ENCODE results near the gene EPHA1. TPM values are rescaled to one million over a fixed set of nuclear protein-coding genes. Genes with fewer than 3 reads are reported as not detected.

Gene EPHA1
- total and polyA plus RNA-seq, 2 experiments from 2014 or later: 60.7 to 154 TPM

DNA sequence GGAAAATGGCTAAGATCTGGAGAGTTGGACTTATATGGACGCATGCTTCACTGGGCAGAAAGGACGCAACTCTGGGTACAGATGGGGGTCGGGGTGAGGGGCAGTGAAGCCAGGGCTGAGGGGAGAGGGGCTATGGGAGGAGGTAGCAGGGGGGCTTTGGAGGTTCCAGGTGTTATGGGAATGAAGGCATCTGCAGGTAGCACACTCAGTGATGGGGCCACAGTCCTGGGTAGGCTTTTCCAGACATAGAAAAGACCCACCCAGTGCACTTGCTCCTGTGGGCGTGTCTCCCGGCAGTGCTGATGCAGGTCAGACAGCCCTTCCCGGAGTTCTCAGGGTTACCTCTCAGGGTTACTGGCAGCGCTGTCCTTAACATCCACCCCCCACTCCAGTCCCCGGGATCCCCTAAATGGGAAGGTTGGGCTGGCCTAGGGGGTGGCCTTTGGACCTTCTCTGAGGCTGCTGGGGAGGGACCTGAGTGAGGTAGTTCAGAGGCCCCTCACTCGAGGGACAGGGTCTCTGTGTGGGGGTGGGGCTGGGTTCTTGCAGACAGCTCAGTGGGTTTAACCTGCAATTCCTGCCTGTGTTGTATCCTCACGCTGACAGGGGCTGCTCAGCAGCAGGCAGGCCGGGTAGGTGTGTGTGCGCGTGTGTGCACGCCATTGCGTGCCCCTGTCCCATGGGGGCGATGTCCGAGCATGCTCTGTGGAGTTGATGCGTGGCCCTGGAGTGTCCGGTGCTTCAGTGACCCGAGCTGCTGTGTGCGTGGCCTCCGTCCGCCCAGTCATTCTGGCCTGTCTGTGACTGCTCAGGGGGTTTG, 21.3 kb downstream of the EPHA1 start:
- ATAC-seq (peak; percentile 43), DNase-seq (ENCODE audit: low spot score) (peak; percentile 61)
- TF ChIP-seq CREB1 (CRISPR knock-in tag; IDR thresholded peaks at IDR 0.05; ENCODE audit: low read depth): no peak
- TF ChIP-seq, protein P1, sequence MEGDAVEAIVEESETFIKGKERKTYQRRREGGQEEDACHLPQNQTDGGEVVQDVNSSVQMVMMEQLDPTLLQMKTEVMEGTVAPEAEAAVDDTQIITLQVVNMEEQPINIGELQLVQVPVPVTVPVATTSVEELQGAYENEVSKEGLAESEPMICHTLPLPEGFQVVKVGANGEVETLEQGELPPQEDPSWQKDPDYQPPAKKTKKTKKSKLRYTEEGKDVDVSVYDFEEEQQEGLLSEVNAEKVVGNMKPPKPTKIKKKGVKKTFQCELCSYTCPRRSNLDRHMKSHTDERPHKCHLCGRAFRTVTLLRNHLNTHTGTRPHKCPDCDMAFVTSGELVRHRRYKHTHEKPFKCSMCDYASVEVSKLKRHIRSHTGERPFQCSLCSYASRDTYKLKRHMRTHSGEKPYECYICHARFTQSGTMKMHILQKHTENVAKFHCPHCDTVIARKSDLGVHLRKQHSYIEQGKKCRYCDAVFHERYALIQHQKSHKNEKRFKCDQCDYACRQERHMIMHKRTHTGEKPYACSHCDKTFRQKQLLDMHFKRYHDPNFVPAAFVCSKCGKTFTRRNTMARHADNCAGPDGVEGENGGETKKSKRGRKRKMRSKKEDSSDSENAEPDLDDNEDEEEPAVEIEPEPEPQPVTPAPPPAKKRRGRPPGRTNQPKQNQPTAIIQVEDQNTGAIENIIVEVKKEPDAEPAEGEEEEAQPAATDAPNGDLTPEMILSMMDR (conservative IDR thresholded peaks at IDR 0.05; ENCODE audit: low read depth in 2 of 2): peak; percentile 53 to 62
- H3K27ac ChIP-seq (ENCODE audit: low read depth): peak overlapping the region; percentile 50; the same call in 1 of the 2 replicates
- H3K4me3 Mint-ChIP-seq: no peak overlapping the region
- no peaks in the 10 kb centered on the region for H3K9me2 ChIP-seq (ENCODE audit: insufficient read depth)
- H3K4me3 ChIP-seq: no peak overlapping the region
- peaks cover 14% of the 10 kb centered on the region; the same call in 2 of the 3 replicates for H3K4me1 Mint-ChIP-seq
- H3K27ac Mint-ChIP-seq: peak overlapping the region; percentile 53; the same call in 1 of the 2 replicates
- H3K27me3 ChIP-seq (ENCODE audit: insufficient read depth): no peaks in the 10 kb centered on the region
- H3K36me3 Mint-ChIP-seq (ENCODE audit: low read depth): peaks cover 41% of the 10 kb centered on the region
- no peak overlapping the region for H3K4me2 ChIP-seq
- H3K79me2 ChIP-seq (replicated peaks; ENCODE audit: insufficient read depth): peaks cover 41% of the 10 kb centered on the region
- H3K27me3 Mint-ChIP-seq (ENCODE audit: insufficient read depth, low read depth, poor library complexity): peaks cover 28% of the 10 kb centered on the region
- peaks cover 13% of the 10 kb centered on the region for H3K36me3 ChIP-seq (ENCODE audit: insufficient read depth)
- peaks cover 12% of the 10 kb centered on the region; the same call in 1 of the 2 replicates for H3K4me1 ChIP-seq (ENCODE audit: insufficient read depth)
- peaks cover 57% of the 10 kb centered on the region for H3F3A ChIP-seq (replicated peaks; ENCODE audit: low read depth)
- H4K20me1 ChIP-seq (replicated peaks; ENCODE audit: insufficient read depth): peaks cover 34% of the 10 kb centered on the region
- no peak overlapping the region for H2AFZ ChIP-seq
- H3K9me3 Mint-ChIP-seq: no peaks in the 10 kb centered on the region; the same call in 2 of the 3 replicates

DNA sequence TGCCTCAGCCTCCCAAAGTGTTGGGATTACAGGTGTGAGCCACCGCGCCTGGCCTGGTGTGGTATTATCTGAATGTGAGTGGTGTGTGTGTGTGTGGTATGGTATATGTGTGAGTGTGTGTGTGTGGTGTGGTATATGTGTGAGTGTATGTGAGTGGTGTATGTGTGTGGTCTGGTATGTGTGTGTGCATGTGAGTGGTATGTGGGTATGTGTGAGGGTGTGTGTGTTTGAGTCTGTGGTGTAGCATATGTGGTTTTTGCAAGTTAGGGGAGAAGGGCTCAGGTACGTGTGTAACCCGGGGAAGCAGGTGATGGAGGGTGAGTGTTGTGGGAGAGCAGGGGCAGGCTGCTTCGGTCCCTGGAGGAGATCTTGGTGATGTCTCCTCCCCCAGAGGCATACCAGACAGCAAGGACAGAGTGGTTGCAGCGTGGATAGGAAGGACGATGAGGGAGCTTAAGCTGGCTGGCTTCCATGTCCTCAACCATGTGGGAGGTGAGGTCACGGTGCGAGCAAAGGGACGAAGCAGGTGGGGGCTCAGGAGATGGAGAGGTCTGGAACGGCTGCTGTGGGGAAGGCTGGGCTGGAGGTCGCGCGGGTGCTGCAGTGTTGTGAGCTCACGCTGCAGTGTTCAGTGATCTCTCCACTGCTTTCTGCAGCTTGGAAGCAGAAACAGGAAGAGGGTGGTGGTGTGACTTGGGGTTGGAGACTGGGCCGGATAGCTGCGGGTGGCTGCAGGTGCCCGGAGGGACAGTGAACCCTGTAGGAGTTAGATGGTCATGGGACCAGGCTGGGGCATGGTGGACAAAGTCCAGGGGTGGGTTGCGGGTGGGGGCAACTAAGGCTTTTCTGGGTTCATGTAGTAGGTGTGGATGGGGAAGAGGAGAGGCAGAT, 22.5 kb downstream of the EPHA1 start:
- DNase-seq (ENCODE audit: low spot score): no peak
- TF ChIP-seq EZH2phosphoT487 (IDR thresholded peaks at IDR 0.05; ENCODE audit: unreplicated experiment): no peak
- TF ChIP-seq POLR2AphosphoS5 (IDR thresholded peaks at IDR 0.05; ENCODE audit: low read depth): no peak
- no peak for TF ChIP-seq STAT1 (IDR thresholded peaks at IDR 0.05; ENCODE audit: unreplicated experiment)
- TF ChIP-seq JUNB (IDR thresholded peaks at IDR 0.05; ENCODE audit: unreplicated experiment): no peak
- TF ChIP-seq ZNF114 (CRISPR knock-in tag; IDR thresholded peaks at IDR 0.05): no peak
- no peak for TF ChIP-seq NANOG (IDR thresholded peaks at IDR 0.05; ENCODE audit: borderline replicate concordance)
- TF ChIP-seq, protein P2, sequence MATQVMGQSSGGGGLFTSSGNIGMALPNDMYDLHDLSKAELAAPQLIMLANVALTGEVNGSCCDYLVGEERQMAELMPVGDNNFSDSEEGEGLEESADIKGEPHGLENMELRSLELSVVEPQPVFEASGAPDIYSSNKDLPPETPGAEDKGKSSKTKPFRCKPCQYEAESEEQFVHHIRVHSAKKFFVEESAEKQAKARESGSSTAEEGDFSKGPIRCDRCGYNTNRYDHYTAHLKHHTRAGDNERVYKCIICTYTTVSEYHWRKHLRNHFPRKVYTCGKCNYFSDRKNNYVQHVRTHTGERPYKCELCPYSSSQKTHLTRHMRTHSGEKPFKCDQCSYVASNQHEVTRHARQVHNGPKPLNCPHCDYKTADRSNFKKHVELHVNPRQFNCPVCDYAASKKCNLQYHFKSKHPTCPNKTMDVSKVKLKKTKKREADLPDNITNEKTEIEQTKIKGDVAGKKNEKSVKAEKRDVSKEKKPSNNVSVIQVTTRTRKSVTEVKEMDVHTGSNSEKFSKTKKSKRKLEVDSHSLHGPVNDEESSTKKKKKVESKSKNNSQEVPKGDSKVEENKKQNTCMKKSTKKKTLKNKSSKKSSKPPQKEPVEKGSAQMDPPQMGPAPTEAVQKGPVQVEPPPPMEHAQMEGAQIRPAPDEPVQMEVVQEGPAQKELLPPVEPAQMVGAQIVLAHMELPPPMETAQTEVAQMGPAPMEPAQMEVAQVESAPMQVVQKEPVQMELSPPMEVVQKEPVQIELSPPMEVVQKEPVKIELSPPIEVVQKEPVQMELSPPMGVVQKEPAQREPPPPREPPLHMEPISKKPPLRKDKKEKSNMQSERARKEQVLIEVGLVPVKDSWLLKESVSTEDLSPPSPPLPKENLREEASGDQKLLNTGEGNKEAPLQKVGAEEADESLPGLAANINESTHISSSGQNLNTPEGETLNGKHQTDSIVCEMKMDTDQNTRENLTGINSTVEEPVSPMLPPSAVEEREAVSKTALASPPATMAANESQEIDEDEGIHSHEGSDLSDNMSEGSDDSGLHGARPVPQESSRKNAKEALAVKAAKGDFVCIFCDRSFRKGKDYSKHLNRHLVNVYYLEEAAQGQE (IDR thresholded peaks at IDR 0.05; ENCODE audit: unreplicated experiment): no peak
- no peak for TF ChIP-seq CREB1 (CRISPR knock-in tag; IDR thresholded peaks at IDR 0.05; ENCODE audit: low read depth)
- no peak for TF ChIP-seq EZH2 (IDR thresholded peaks at IDR 0.05; ENCODE audit: low read depth, unreplicated experiment)
- TF ChIP-seq, protein P3, sequence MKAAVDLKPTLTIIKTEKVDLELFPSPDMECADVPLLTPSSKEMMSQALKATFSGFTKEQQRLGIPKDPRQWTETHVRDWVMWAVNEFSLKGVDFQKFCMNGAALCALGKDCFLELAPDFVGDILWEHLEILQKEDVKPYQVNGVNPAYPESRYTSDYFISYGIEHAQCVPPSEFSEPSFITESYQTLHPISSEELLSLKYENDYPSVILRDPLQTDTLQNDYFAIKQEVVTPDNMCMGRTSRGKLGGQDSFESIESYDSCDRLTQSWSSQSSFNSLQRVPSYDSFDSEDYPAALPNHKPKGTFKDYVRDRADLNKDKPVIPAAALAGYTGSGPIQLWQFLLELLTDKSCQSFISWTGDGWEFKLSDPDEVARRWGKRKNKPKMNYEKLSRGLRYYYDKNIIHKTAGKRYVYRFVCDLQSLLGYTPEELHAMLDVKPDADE (IDR thresholded peaks at IDR 0.05): no peak

More for the DNA sequence above, 22.5 kb downstream of the EPHA1 start:
- Mint-ChIP-seq H3K4me1 (peaks cover 15% of the 10 kb centered on the region; the same call in 2 of the 3 replicates), H3K4me3 (no peak overlapping the region), H3K27ac (no peak overlapping the region), H3K9me3 (no peaks in the 10 kb centered on the region; the same call in 2 of the 3 replicates), H3K36me3 (ENCODE audit: low read depth) (peaks cover 29% of the 10 kb centered on the region), H3K27me3 (ENCODE audit: insufficient read depth, low read depth, poor library complexity) (peaks cover 24% of the 10 kb centered on the region)
- peaks cover 14% of the 10 kb centered on the region; the same call in 1 of the 2 replicates for H3K4me1 ChIP-seq (ENCODE audit: insufficient read depth)
- ATAC-seq: no peak
- peak overlapping the region; percentile 63; the same call in 1 of the 2 replicates for H3K27ac ChIP-seq (ENCODE audit: low read depth)
- no peaks in the 10 kb centered on the region for H3K27me3 ChIP-seq (ENCODE audit: insufficient read depth)
- no peaks in the 10 kb centered on the region for H3K9me2 ChIP-seq (ENCODE audit: insufficient read depth)
- no peak overlapping the region for H2AFZ ChIP-seq
- peaks cover 52% of the 10 kb centered on the region for H3K79me2 ChIP-seq (replicated peaks; ENCODE audit: insufficient read depth)
- peaks cover 45% of the 10 kb centered on the region for H3F3A ChIP-seq (replicated peaks; ENCODE audit: low read depth)
- H3K36me3 ChIP-seq (ENCODE audit: insufficient read depth): peaks cover 13% of the 10 kb centered on the region
- no peak overlapping the region for H3K4me2 ChIP-seq
- no peak overlapping the region for H3K4me3 ChIP-seq
- H4K20me1 ChIP-seq (replicated peaks; ENCODE audit: insufficient read depth): peaks cover 38% of the 10 kb centered on the region

All from GM23338 (cell line).